IMR-90 (cell line): ENCODE data around the gene ARPP21. TPM values are rescaled to one million over a fixed set of nuclear protein-coding genes. Genes with fewer than 3 reads are reported as not detected.

Experiments used
- ATAC-seq: fragments of 200-7000 bp; cut with Tn5 transposase; 2 replicates; pipeline ENCODE4 v1.9.1; 2020; ENCODE audit warnings: low read depth, mild to moderate bottlenecking, moderate library complexity
- BruUV-seq: library from RNA; stranded (reverse); fragments of 400-500 nt; replicated peaks from 2 replicates; lab custom pipeline; 2021; lab: Mats Ljungman, UMichigan
- CTCF ChIA-PET: fragments of 300-600 bp; formaldehyde crosslinking; extraction: SDS; loops from one replicate; lab custom pipeline; 2021; ENCODE audit warnings: antibody characterized with exemption; lab: Yijun Ruan, JAX
- POLR2A ChIA-PET: fragments of 300-600 bp; sonication (Branson Sonifier 250); formaldehyde crosslinking; loops from one replicate; lab custom pipeline; 2022; ENCODE audit warnings: antibody characterized with exemption; ENCODE audit not compliant: unreplicated experiment; lab: Charles Lee
- DNase-seq: peaks from one replicate; pipeline ENCODE4 v3.0.0; 2013
- H2AFZ ChIP-seq: replicated peaks from 2 replicates; pipeline ENCODE3; 2013; ENCODE audit warnings: low read length, mild to moderate bottlenecking; ENCODE audit not compliant: poor library complexity
- H2AK5ac ChIP-seq: 2 replicates; pipeline ENCODE4 v1.6.1; 2013; ENCODE audit warnings: low read depth, low read length, inconsistent platforms
- H2AK9ac ChIP-seq: replicated peaks from 2 replicates; pipeline ENCODE3; 2013; ENCODE audit warnings: mild to moderate bottlenecking, low read depth, low read length, moderate library complexity; ENCODE audit not compliant: poor library complexity
- H2BK120ac ChIP-seq: 2 replicates; pipeline ENCODE4 v1.6.1; 2013; ENCODE audit warnings: low read depth, low read length, inconsistent platforms
- H2BK15ac ChIP-seq: 3 replicates; pipeline ENCODE4 v1.6.1; 2013; ENCODE audit warnings: low read depth, low read length, inconsistent platforms
- H2BK20ac ChIP-seq: 2 replicates; pipeline ENCODE4 v1.6.1; 2013; ENCODE audit warnings: low read depth, mild to moderate bottlenecking, inconsistent platforms, low read length, moderate library complexity
- H2BK5ac ChIP-seq: 2 replicates; pipeline ENCODE4 v1.6.1; 2013; ENCODE audit warnings: mild to moderate bottlenecking, low read depth, low read length, inconsistent platforms; ENCODE audit not compliant: poor library complexity, severe bottlenecking
- H3K14ac ChIP-seq: replicated peaks from 2 replicates; pipeline ENCODE4 v1.6.1; 2013; ENCODE audit warnings: low read depth, low read length, inconsistent platforms
- H3K18ac ChIP-seq: 2 replicates; pipeline ENCODE4 v1.6.1; 2013; ENCODE audit warnings: low read depth, low read length, control low read depth
- H3K23ac ChIP-seq: 2 replicates; pipeline ENCODE4 v1.6.1; 2013; ENCODE audit warnings: low read depth, low read length, inconsistent platforms
- H3K27ac ChIP-seq: 2 replicates; pipeline ENCODE4 v1.5.1; 2013; ENCODE audit warnings: mild to moderate bottlenecking, control low read depth, low read length; ENCODE audit not compliant: insufficient read depth
- H3K27me3 ChIP-seq: 2 replicates; pipeline ENCODE4 v1.6.1; 2013; ENCODE audit warnings: low read length; ENCODE audit not compliant: control insufficient read depth, insufficient read depth
- H3K36me3 ChIP-seq: 2 replicates; pipeline ENCODE4 v1.6.1; 2013; ENCODE audit warnings: low read length, mixed read lengths; ENCODE audit not compliant: control insufficient read depth, insufficient read depth
- H3K4ac ChIP-seq: 2 replicates; pipeline ENCODE4 v1.6.1; 2013; ENCODE audit warnings: low read depth, low read length, inconsistent platforms
- H3K4me1 ChIP-seq: 2 replicates; pipeline ENCODE4 v1.6.1; 2013; ENCODE audit warnings: low read length, mixed read lengths; ENCODE audit not compliant: control insufficient read depth, insufficient read depth
- H3K4me2 ChIP-seq: 2 replicates; pipeline ENCODE4 v1.6.1; 2013; ENCODE audit warnings: low read depth, mild to moderate bottlenecking, control low read depth, low read length, moderate library complexity
- H3K4me3 ChIP-seq: 2 replicates; pipeline ENCODE4 v1.5.1; 2013; ENCODE audit warnings: low read depth, mild to moderate bottlenecking, control low read depth, low read length, moderate library complexity; ENCODE audit not compliant: insufficient read depth
- H3K56ac ChIP-seq: 2 replicates; pipeline ENCODE4 v1.6.1; 2013; ENCODE audit warnings: low read length, inconsistent platforms; ENCODE audit not compliant: insufficient read depth; ENCODE audit errors: extremely low read depth
- H3K79me1 ChIP-seq, 2 experiments: 2 replicates each; pipeline ENCODE4 v1.6.1; 2013; ENCODE audit warnings: low read length in 2 of 2, inconsistent platforms in 1 of 2, low read depth in 1 of 2
- H3K9ac ChIP-seq: 2 replicates; pipeline ENCODE4 v1.6.1; 2013; ENCODE audit warnings: low read depth, low read length, control low read depth
- H3K9me1 ChIP-seq: 2 replicates; pipeline ENCODE4 v1.6.1; 2013; ENCODE audit warnings: low read length, inconsistent platforms; ENCODE audit not compliant: insufficient read depth
- H3K9me3 ChIP-seq: 2 replicates; pipeline ENCODE4 v1.6.1; 2013; ENCODE audit warnings: low read length; ENCODE audit not compliant: control insufficient read depth, insufficient read depth
- H4K20me1 ChIP-seq: 2 replicates; pipeline ENCODE4 v1.6.1; 2013; ENCODE audit warnings: low read length, inconsistent platforms; ENCODE audit not compliant: insufficient read depth
- H4K5ac ChIP-seq: 2 replicates; pipeline ENCODE4 v1.6.1; 2013; ENCODE audit warnings: mild to moderate bottlenecking, low read depth, low read length, control low read depth
- H4K8ac ChIP-seq, 2 experiments: 2 replicates each; pipeline ENCODE4 v1.6.1; 2013; ENCODE audit warnings: low read depth in 2 of 2, low read length in 2 of 2, control low read depth in 1 of 2, inconsistent platforms in 1 of 2
- H4K91ac ChIP-seq: 2 replicates; pipeline ENCODE4 v1.6.1; 2013; ENCODE audit warnings: low read depth, low read length, inconsistent platforms; ENCODE audit not compliant: insufficient read depth
- MAZ ChIP-seq: IDR thresholded peaks from 2 replicates; pipeline ENCODE4 v1.6.1; 2012; ENCODE audit warnings: low read depth, mild to moderate bottlenecking, low read length, improper control_type of control experiment, moderate library complexity, borderline replicate concordance
- NFE2L2 ChIP-seq: fragments of 150-350 bp; IDR thresholded peaks from 2 replicates; pipeline ENCODE4 v1.6.1; 2016; ENCODE audit warnings: low read depth, mild to moderate bottlenecking, low read length
- SMC3 ChIP-seq: fragments of 150-350 bp; IDR thresholded peaks from 2 replicates; pipeline ENCODE4 v1.6.1; 2016; ENCODE audit warnings: low read depth, mild to moderate bottlenecking, antibody characterized with exemption, low read length, moderate library complexity
- WGBS, 2 experiments: methylation state at CpG; one replicate each; pipeline versions ENCODE4 v1.1.5 to v1.1.7; 2013; ENCODE audit warnings: missing lambda C conversion rate in 2 of 2; ENCODE audit not compliant: insufficient read length in 1 of 2; ENCODE audit errors: extremely low coverage in 2 of 2; 5-methylcytosine and 5-hydroxymethylcytosine counted together
- dilution Hi-C: fragments of 300-500 bp; cut with HindIII; formaldehyde crosslinking; loops from one replicate; pipeline ENCODE4 v1.14.3; 2018; ENCODE audit warnings: low sequenced_read_pairs; ENCODE audit not compliant: unreplicated experiment
- in situ Hi-C: fragments of 300-500 bp; cut with MboI; formaldehyde crosslinking; loops from 3 replicates; pipeline ENCODE4 v1.14.3; 2019; ENCODE audit warnings: low sequenced_read_pairs, inconsistent platforms, mixed read lengths
- intact Hi-C: fragments of 100-400 bp; cut with micrococcal nuclease; formaldehyde crosslinking; loops from 2 replicates; pipeline ENCODE4 v1.10.0; 2022
- polyA plus RNA-seq, 3 experiments: library from polyadenylated mRNA; depleted of rRNA; stranded (reverse); fragments of >200 nt; gene quantifications; 2 replicates each; pipeline ENCODE4 v1.2.3, GENCODE V29; 2012; ENCODE audit warnings: low replicate concordance in 1 of 3
- total RNA-seq: library from RNA; depleted of rRNA; stranded (reverse); fragments of >200 nt; gene quantifications from 2 replicates; pipeline ENCODE4 v1.2.3, GENCODE V29; 2012
- TF ChIP-seq, protein P1 (sequence below): fragments of 150-350 bp; IDR thresholded peaks from 2 replicates; pipeline ENCODE4 v1.6.1; 2016; ENCODE audit warnings: low read depth, mild to moderate bottlenecking, low read length, moderate library complexity, borderline replicate concordance

The ARPP21 gene
- total and polyA plus RNA-seq, 2 of the 4 experiments (the other 2 are of a cell fraction): not detected

DNA sequence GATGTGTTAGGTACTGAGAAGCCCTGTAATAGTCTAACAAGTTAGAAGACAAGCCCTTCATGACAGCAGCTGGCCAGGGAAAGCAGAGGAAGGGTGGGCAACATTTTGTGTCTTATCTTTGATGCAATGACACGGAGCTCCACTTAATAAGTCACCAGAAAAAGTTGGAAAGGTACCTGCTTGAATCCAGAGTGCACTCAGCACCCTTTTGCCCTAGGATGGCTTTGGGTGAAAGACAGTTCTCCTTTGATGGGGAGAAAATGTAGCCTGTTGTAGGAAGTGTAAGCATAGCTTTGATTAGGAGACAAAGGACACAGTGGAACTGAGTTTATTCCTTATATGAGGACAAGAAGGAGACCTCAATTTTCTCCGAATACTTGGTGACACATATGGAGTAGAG is 137.0 kb downstream of the ARPP21 start:
- dilution Hi-C loops: no loop called here

More for the DNA sequence above, 137.0 kb downstream of the ARPP21 start:
- Histone ChIP-seq H3K4ac (no peak overlapping the region), H4K8ac (no peak overlapping the region), H2AK5ac (no peak overlapping the region), H3K36me3 (no peaks in the 10 kb centered on the region), H2AFZ (no peak overlapping the region), H2BK15ac (no peak overlapping the region), H3K4me3 (no peak overlapping the region), H4K20me1 (no peaks in the 10 kb centered on the region), H3K9me3 (peaks cover 4% of the 10 kb centered on the region), H3K14ac (no peak overlapping the region), H3K18ac (no peak overlapping the region), H3K56ac (no peak overlapping the region), H2BK120ac (no peak overlapping the region), H3K4me2 (no peak overlapping the region), H3K9me1 (no peaks in the 10 kb centered on the region), H3K79me1 (no peaks in the 10 kb centered on the region), H4K5ac (no peak overlapping the region), H2BK20ac (no peak overlapping the region), H3K23ac (no peak overlapping the region), H2BK5ac (no peak overlapping the region), H4K91ac (no peak overlapping the region), H3K9ac (no peak overlapping the region), H3K4me1 (no peaks in the 10 kb centered on the region), H3K27ac (no peak overlapping the region), H2AK9ac (no peak overlapping the region), H3K27me3 (no peaks in the 10 kb centered on the region)
- in situ Hi-C loops: no loop called here
- POLR2A ChIA-PET: no interaction called here
- ATAC-seq (no peak), DNase-seq (no peak)
- CTCF ChIA-PET: no interaction called here
- no peak for TF ChIP-seq SMC3
- TF ChIP-seq, protein P1, sequence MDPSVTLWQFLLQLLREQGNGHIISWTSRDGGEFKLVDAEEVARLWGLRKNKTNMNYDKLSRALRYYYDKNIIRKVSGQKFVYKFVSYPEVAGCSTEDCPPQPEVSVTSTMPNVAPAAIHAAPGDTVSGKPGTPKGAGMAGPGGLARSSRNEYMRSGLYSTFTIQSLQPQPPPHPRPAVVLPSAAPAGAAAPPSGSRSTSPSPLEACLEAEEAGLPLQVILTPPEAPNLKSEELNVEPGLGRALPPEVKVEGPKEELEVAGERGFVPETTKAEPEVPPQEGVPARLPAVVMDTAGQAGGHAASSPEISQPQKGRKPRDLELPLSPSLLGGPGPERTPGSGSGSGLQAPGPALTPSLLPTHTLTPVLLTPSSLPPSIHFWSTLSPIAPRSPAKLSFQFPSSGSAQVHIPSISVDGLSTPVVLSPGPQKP: no peak
- no peak for TF ChIP-seq MAZ
- no peak for TF ChIP-seq NFE2L2
- intact Hi-C loops: no loop called here
- WGBS, 2 experiments: no CpG with 5 or more reads among the region's 2 CpGs
- no TSS peak for BruUV-seq
